H9 (cell line): Measurements from ENCODE around the gene CCDC174. TPM values are rescaled to one million over a fixed set of nuclear protein-coding genes. Genes with fewer than 3 reads are reported as not detected.

Experiments
- DNase-seq: peaks from one replicate; pipeline ENCODE4 v3.0.0-alpha.2; 2017
- H2AFZ ChIP-seq: one replicate; pipeline ENCODE4 v1.6.1; 2013; ENCODE audit warnings: mild to moderate bottlenecking, low read length, control low read depth, moderate library complexity
- H2AK5ac ChIP-seq: 2 replicates; pipeline ENCODE4 v1.6.1; 2013; ENCODE audit warnings: low read length, control low read depth, mixed read lengths; ENCODE audit not compliant: insufficient read length
- H2BK120ac ChIP-seq: one replicate; pipeline ENCODE4 v1.6.1; 2013; ENCODE audit warnings: low read depth, mild to moderate bottlenecking, low read length, control low read depth, inconsistent platforms; ENCODE audit not compliant: poor library complexity, severe bottlenecking
- H2BK12ac ChIP-seq: 2 replicates; pipeline ENCODE4 v1.6.1; 2013; ENCODE audit warnings: low read length, control low read depth, mixed read lengths, low read depth; ENCODE audit not compliant: insufficient read length
- H2BK15ac ChIP-seq: 2 replicates; pipeline ENCODE4 v1.6.1; 2013; ENCODE audit warnings: low read depth, low read length, control low read depth
- H2BK20ac ChIP-seq: one replicate; pipeline ENCODE4 v1.6.1; 2013; ENCODE audit warnings: low read depth, mild to moderate bottlenecking, low read length, control low read depth, inconsistent platforms; ENCODE audit not compliant: poor library complexity, severe bottlenecking
- H2BK5ac ChIP-seq: 2 replicates; pipeline ENCODE4 v1.6.1; 2013; ENCODE audit warnings: low read length, control low read depth, mixed read lengths; ENCODE audit not compliant: insufficient read length
- H3K14ac ChIP-seq: 2 replicates; pipeline ENCODE4 v1.6.1; 2013; ENCODE audit warnings: low read length, control low read depth; ENCODE audit not compliant: insufficient read depth
- H3K18ac ChIP-seq: 2 replicates; pipeline ENCODE4 v1.6.1; 2013; ENCODE audit warnings: low read depth, mild to moderate bottlenecking, mixed read lengths, low read length, control low read depth; ENCODE audit not compliant: insufficient read length
- H3K23ac ChIP-seq: 2 replicates; pipeline ENCODE4 v1.6.1; 2013; ENCODE audit warnings: low read length, control low read depth, mixed read lengths, low read depth; ENCODE audit not compliant: insufficient read length
- H3K23me2 ChIP-seq: 2 replicates; pipeline ENCODE4 v1.6.1; 2013; ENCODE audit warnings: low read depth, mild to moderate bottlenecking, mixed read lengths, low read length, control low read depth; ENCODE audit not compliant: insufficient read length, poor library complexity, severe bottlenecking
- H3K27ac ChIP-seq: 2 replicates; pipeline ENCODE4 v1.5.1; 2013; ENCODE audit warnings: low read length, control low read depth, mixed read lengths, low read depth; ENCODE audit not compliant: insufficient read length
- H3K27me3 ChIP-seq: 2 replicates; pipeline ENCODE4 v1.6.1; 2013; ENCODE audit warnings: low read length, control low read depth, inconsistent platforms; ENCODE audit not compliant: insufficient read depth
- H3K4ac ChIP-seq: 2 replicates; pipeline ENCODE4 v1.6.1; 2013; ENCODE audit warnings: low read depth, mild to moderate bottlenecking, control low read depth, inconsistent platforms, low read length, moderate library complexity
- H3K4me1 ChIP-seq: 2 replicates; pipeline ENCODE4 v1.6.1; 2013; ENCODE audit warnings: low read length, control low read depth, inconsistent platforms; ENCODE audit not compliant: insufficient read depth
- H3K4me2 ChIP-seq: 2 replicates; pipeline ENCODE4 v1.6.1; 2013; ENCODE audit warnings: low read length, control low read depth, mixed read lengths; ENCODE audit not compliant: insufficient read length, insufficient read depth
- H3K56ac ChIP-seq: 2 replicates; pipeline ENCODE4 v1.6.1; 2013; ENCODE audit warnings: low read depth, mild to moderate bottlenecking, mixed read lengths, low read length, control low read depth; ENCODE audit not compliant: insufficient read length
- H3K79me1 ChIP-seq: 2 replicates; pipeline ENCODE4 v1.6.1; 2013; ENCODE audit warnings: low read depth, mild to moderate bottlenecking, moderate library complexity, low read length, control low read depth, inconsistent platforms; ENCODE audit not compliant: insufficient read depth, poor library complexity, severe bottlenecking
- H3K79me2 ChIP-seq: 2 replicates; pipeline ENCODE4 v1.6.1; 2013; ENCODE audit warnings: low read length, control low read depth, inconsistent platforms; ENCODE audit not compliant: insufficient read depth
- H3K9ac ChIP-seq: 2 replicates; pipeline ENCODE4 v1.6.1; 2013; ENCODE audit warnings: low read length, control low read depth, mixed read lengths; ENCODE audit not compliant: insufficient read length; ENCODE audit errors: extremely low read depth
- H3K9me3 ChIP-seq: one replicate; pipeline ENCODE4 v1.6.1; 2013; ENCODE audit warnings: low read depth, low read length, inconsistent platforms; ENCODE audit not compliant: control insufficient read depth
- H3T11ph ChIP-seq: one replicate; pipeline ENCODE4 v1.6.1; 2013; ENCODE audit warnings: mild to moderate bottlenecking, low read length, control low read depth, inconsistent platforms
- H4K20me1 ChIP-seq: one replicate; pipeline ENCODE4 v1.6.1; 2013; ENCODE audit not compliant: control insufficient read depth, insufficient read length, insufficient read depth
- H4K5ac ChIP-seq: 2 replicates; pipeline ENCODE4 v1.6.1; 2013; ENCODE audit warnings: low read depth, mild to moderate bottlenecking, mixed read lengths, low read length, control low read depth; ENCODE audit not compliant: insufficient read length
- H4K8ac ChIP-seq: replicated peaks from 2 replicates; pipeline ENCODE4 v1.6.1; 2013; ENCODE audit warnings: low read length, control low read depth, mixed read lengths, low read depth; ENCODE audit not compliant: insufficient read length
- H4K91ac ChIP-seq: 2 replicates; pipeline ENCODE4 v1.6.1; 2013; ENCODE audit warnings: low read depth, mild to moderate bottlenecking, moderate library complexity, mixed read lengths, low read length, control low read depth; ENCODE audit not compliant: insufficient read length
- H3K27ac Mint-ChIP-seq, 3 experiments: 2 replicates in 2 of 3; 3 replicates in 1 of 3; pipeline ENCODE4 v1.8.0; 2020 to 2021; ENCODE audit warnings: mixed read lengths in 3 of 3, mild to moderate bottlenecking in 1 of 3, moderate library complexity in 1 of 3
- H3K27me3 Mint-ChIP-seq: 2 replicates; pipeline ENCODE4 v1.8.0; 2021; ENCODE audit warnings: low read depth, mild to moderate bottlenecking, moderate library complexity, mixed read lengths
- H3K36me3 Mint-ChIP-seq, 3 experiments: 2 replicates in 2 of 3; 3 replicates in 1 of 3; pipeline ENCODE4 v1.8.0; 2020 to 2021; ENCODE audit warnings: low read depth in 3 of 3, mixed read lengths in 3 of 3; ENCODE audit not compliant: insufficient read depth in 1 of 3
- H3K4me1 Mint-ChIP-seq, 2 experiments: 2 replicates each; pipeline ENCODE4 v1.8.0; 2020; ENCODE audit warnings: mixed read lengths in 2 of 2
- H3K4me3 Mint-ChIP-seq, 2 experiments: 2 replicates in 1 of 2; 3 replicates in 1 of 2; pipeline ENCODE4 v1.8.0; 2020 to 2021; ENCODE audit warnings: mild to moderate bottlenecking in 2 of 2, mixed read lengths in 2 of 2, moderate library complexity in 1 of 2
- H3K9me3 Mint-ChIP-seq, 2 experiments: 2 replicates in 1 of 2; 3 replicates in 1 of 2; pipeline ENCODE4 v1.8.0; 2020; ENCODE audit warnings: mild to moderate bottlenecking in 2 of 2, mixed read lengths in 2 of 2, moderate library complexity in 1 of 2
- WGBS: extraction: QIAGEN DNeasy Blood & Tissue Kit; methylation state at CpG from one replicate; pipeline ENCODE4 v1.1.7; 2013; ENCODE audit warnings: missing lambda C conversion rate, low lambda C conversion rate, mixed read lengths; ENCODE audit not compliant: insufficient read length; ENCODE audit errors: extremely low coverage; 5-methylcytosine and 5-hydroxymethylcytosine counted together
- total RNA-seq: library from RNA; stranded (reverse); gene quantifications from 2 replicates; pipeline ENCODE4 v1.2.1, GENCODE V29; 2021
- TF ChIP-seq, protein P1 (sequence below): fragments of 200-600 bp; sonication (generic); conservative IDR thresholded peaks from 3 replicates; pipeline ENCODE4 v1.8.0; 2021; ENCODE audit warnings: antibody characterized with exemption, mild to moderate bottlenecking

The CCDC174 gene
- total RNA-seq, 1 experiment from 2014 or later, result 15.2 TPM

DNA sequence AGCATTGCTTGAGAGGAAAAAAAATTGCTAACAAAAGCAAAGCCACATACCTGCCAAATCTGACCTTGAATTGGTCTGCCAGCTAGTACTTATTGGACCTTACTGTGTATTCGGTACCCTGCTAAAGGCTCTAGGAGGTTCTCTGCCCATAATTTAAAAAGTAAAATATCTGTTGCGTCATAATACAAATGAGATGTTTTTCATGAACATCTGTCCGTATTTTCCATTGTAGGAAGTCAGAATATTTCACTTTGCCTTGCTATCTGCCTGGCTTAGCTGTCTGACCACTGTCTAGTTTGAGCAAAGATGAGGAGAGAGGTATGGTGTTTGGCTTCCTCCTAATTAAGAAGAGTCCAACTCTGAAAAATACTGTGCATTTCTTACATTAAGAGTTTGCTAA lies 12.6 kb downstream of the CCDC174 start:
- WGBS, result no CpG with 5 or more reads among the region's 3 CpGs
- no peak overlapping the region for H2BK5ac ChIP-seq
- no peak overlapping the region for H3K23ac ChIP-seq
- H2BK12ac ChIP-seq, result no peak overlapping the region
- H3K79me2 ChIP-seq, result no peaks in the 10 kb centered on the region
- H3K9me3 ChIP-seq, result no peaks in the 10 kb centered on the region
- H3K14ac ChIP-seq, result no peak overlapping the region
- TF ChIP-seq, protein P1, sequence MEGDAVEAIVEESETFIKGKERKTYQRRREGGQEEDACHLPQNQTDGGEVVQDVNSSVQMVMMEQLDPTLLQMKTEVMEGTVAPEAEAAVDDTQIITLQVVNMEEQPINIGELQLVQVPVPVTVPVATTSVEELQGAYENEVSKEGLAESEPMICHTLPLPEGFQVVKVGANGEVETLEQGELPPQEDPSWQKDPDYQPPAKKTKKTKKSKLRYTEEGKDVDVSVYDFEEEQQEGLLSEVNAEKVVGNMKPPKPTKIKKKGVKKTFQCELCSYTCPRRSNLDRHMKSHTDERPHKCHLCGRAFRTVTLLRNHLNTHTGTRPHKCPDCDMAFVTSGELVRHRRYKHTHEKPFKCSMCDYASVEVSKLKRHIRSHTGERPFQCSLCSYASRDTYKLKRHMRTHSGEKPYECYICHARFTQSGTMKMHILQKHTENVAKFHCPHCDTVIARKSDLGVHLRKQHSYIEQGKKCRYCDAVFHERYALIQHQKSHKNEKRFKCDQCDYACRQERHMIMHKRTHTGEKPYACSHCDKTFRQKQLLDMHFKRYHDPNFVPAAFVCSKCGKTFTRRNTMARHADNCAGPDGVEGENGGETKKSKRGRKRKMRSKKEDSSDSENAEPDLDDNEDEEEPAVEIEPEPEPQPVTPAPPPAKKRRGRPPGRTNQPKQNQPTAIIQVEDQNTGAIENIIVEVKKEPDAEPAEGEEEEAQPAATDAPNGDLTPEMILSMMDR, result no peak
- Mint-ChIP-seq H3K9me3 (no peaks in the 10 kb centered on the region), H3K36me3 (peaks cover 20 to 90% (median 74%) of the 10 kb centered on the region in 3 experiments; a peak in 6 of 7 replicates), H3K4me1 (no peaks in the 10 kb centered on the region), H3K27ac (no peak overlapping the region), H3K27me3 (no peaks in the 10 kb centered on the region), H3K4me3 (no peak overlapping the region)
- no peak for DNase-seq
- H3K18ac ChIP-seq, result no peak overlapping the region
- H2BK20ac ChIP-seq, result no peak overlapping the region
- H2AFZ ChIP-seq, result no peak overlapping the region
- no peak overlapping the region for H3K4me2 ChIP-seq
- no peak overlapping the region for H4K91ac ChIP-seq
- H3K23me2 ChIP-seq, result no peaks in the 10 kb centered on the region
- no peak overlapping the region for H3K9ac ChIP-seq
- H3K27me3 ChIP-seq, result no peaks in the 10 kb centered on the region
- no peak overlapping the region for H4K8ac ChIP-seq
- H3K56ac ChIP-seq, result no peak overlapping the region
- H2BK120ac ChIP-seq, result no peak overlapping the region
- H3K27ac ChIP-seq, result no peak overlapping the region
- no peaks in the 10 kb centered on the region for H3K4me1 ChIP-seq
- no peaks in the 10 kb centered on the region for H4K20me1 ChIP-seq
- no peaks in the 10 kb centered on the region for H3K79me1 ChIP-seq
- no peak overlapping the region for H4K5ac ChIP-seq
- H3T11ph ChIP-seq, result no peak overlapping the region
- H3K4ac ChIP-seq, result no peak overlapping the region
- H2AK5ac ChIP-seq, result no peak overlapping the region
- no peak overlapping the region for H2BK15ac ChIP-seq
